Upper lobe of right lung (tissue), 1 donor: ENCODE measurements around the gene CDKN2AIP. TPM values are rescaled to one million over a fixed set of nuclear protein-coding genes. Genes with fewer than 3 reads are reported as not detected.
"Not testable (repeated sequence)": the region's sequence is repeated elsewhere in the genome, so short reads cannot be mapped to it uniquely, and the experiment has no call there.

Source experiments
- ATAC-seq: fragments of 200-7000 bp; cut with Tn5 transposase; one replicate; pipeline ENCODE4 v1.9.1; 2020; ENCODE audit warnings: mild to moderate bottlenecking, moderate library complexity
- DNase-seq: peaks from one replicate; pipeline ENCODE4 v3.0.0-alpha.2; 2020
- H3K27ac ChIP-seq: fragments of 200-600 bp; one replicate; pipeline ENCODE4 v1.8.0; 2022
- H3K27me3 ChIP-seq: fragments of 200-600 bp; one replicate; pipeline ENCODE4 v1.8.0; 2022; ENCODE audit warnings: mild to moderate bottlenecking
- H3K36me3 ChIP-seq: fragments of 200-600 bp; one replicate; pipeline ENCODE4 v1.8.0; 2022
- H3K4me1 ChIP-seq: fragments of 200-600 bp; one replicate; pipeline ENCODE4 v1.8.0; 2022
- H3K4me3 ChIP-seq: fragments of 200-600 bp; one replicate; pipeline ENCODE4 v1.8.0; 2022; ENCODE audit warnings: mild to moderate bottlenecking
- H3K9me3 ChIP-seq: fragments of 200-600 bp; one replicate; pipeline ENCODE4 v1.8.0; 2022
- intact Hi-C: fragments of 100-400 bp; cut with DNase I; formaldehyde crosslinking; loops from one replicate; pipeline ENCODE4 v1.11.0; 2022
- total RNA-seq: library from RNA; stranded (reverse); fragmentation: NEBNext Ultra II Directional; extraction: Animal tissue kit (Norgen Biotek cat#: 25700); gene quantifications from one replicate; pipeline ENCODE4 v1.2.1, GENCODE V29; 2021
- TF ChIP-seq, protein P1 (sequence below): fragments of 200-600 bp; IDR thresholded peaks from one replicate; pipeline ENCODE4 v1.8.0; 2022; ENCODE audit warnings: antibody characterized with exemption
- donor health status: DM: no; HTN: yes; CAD: no; lungs with severe emphysema.

CDKN2AIP gene
- total RNA-seq, 1 donor from 2014 or later: 16.7 TPM

DNA sequence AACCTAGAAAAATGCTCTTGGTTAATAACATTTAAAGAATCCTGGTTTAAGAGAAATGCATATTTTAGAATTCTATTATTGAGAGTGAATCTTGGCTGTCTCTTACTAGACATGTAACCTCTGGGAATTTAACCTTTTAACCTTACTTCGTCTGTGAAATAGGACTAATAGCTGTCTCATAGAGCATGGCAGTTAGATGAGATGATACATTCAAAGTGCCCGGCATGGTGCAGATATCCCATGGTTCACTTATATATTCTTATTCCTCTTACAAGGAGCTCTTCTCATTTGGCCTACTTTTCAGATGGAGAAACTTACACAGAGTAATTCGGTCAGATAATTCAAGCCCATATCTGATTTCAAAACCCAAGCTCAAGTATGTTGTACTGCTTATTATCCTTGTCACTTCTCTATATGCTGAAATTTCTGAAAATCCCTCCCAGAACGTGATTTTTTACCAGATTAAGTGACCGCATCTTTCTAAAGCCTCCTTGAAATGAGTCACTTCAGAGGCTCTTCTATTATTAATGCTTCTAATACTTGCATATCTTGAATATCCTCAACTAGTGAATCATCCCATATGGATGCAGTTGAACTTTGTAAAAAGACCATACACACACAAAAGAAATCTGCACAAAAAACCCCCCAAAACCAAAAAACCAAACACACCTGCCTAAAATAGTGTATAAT is 4.9 kb downstream of the CDKN2AIP start:
- Histone ChIP-seq H3K4me1 (peaks cover 39% of the 10 kb centered on the region), H3K9me3 (no peaks in the 10 kb centered on the region), H3K27me3 (no peaks in the 10 kb centered on the region), H3K4me3 (no peak overlapping the region), H3K36me3 (peaks cover 72% of the 10 kb centered on the region), H3K27ac (no peak overlapping the region)
- DNase-seq (no peak), ATAC-seq (no peak)
- intact Hi-C loops: no loop called here
- TF ChIP-seq, protein P1, sequence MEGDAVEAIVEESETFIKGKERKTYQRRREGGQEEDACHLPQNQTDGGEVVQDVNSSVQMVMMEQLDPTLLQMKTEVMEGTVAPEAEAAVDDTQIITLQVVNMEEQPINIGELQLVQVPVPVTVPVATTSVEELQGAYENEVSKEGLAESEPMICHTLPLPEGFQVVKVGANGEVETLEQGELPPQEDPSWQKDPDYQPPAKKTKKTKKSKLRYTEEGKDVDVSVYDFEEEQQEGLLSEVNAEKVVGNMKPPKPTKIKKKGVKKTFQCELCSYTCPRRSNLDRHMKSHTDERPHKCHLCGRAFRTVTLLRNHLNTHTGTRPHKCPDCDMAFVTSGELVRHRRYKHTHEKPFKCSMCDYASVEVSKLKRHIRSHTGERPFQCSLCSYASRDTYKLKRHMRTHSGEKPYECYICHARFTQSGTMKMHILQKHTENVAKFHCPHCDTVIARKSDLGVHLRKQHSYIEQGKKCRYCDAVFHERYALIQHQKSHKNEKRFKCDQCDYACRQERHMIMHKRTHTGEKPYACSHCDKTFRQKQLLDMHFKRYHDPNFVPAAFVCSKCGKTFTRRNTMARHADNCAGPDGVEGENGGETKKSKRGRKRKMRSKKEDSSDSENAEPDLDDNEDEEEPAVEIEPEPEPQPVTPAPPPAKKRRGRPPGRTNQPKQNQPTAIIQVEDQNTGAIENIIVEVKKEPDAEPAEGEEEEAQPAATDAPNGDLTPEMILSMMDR: no peak

DNA sequence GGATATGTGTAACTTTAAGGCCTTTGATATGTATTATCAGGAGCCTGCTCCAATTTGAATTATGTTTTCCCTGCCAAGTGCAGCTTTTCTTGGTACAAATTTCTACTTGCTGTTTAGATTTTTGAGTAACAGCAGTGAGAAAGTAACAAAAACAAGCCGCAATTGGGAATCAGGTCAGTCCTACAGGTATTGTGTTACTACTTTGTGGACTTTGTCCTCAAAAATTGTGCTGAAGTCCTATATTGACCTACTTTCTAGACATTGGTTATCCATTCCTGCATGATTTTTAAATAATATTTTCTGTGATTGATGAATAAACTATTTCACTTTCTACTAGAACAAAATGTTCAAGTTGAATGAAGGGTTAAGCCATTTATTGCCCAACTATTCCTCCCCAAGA is 5.7 kb downstream of the CDKN2AIP start:
- ATAC-seq: no peak
- intact Hi-C loops: no loop called here
- Histone ChIP-seq H3K36me3 (peaks cover 72% of the 10 kb centered on the region), H3K4me3 (no peak overlapping the region), H3K4me1 (peaks cover 39% of the 10 kb centered on the region), H3K27me3 (no peaks in the 10 kb centered on the region), H3K9me3 (no peaks in the 10 kb centered on the region), H3K27ac (no peak overlapping the region)
- TF ChIP-seq, protein P1: no peak
- no peak for DNase-seq

DNA sequence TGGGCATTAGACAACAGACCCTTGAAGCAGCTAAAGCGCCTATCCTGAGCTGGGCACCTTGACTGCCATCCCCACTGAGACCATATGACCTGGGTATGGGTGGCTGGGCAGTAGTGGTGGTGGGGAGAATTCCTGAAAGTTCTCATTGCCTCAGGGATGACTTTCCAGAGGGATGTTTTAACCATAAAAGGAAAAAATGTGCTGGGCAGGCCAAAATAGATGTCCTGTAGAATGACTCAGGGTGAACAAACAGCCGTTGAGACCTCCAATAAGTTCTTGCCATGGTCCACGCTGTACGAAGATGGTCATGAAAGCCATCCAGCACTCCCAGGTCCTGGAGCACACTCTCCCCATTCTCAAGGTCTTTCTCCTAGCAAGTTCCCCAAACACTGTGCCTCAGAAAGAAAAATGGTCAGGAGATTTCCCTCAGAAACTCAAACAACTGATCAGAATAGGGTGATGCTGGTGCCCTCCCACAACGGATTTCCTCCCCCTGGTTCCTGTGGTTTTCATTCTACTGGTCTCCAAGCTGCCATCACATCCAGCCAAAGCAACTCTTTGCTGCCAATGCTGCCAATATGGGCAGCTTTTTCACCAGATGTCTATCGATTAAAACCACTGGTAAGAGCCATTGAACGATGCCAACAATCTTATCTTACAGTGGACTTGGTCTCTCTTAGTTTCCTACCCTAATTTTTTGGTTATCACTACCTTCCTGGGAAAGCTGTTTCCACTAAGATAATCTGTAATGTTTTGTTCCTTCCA is 11.2 kb downstream of the CDKN2AIP start:
- Histone ChIP-seq H3K4me1 (no peaks in the 10 kb centered on the region), H3K9me3 (no peaks in the 10 kb centered on the region), H3K27me3 (no peaks in the 10 kb centered on the region), H3K36me3 (peaks cover 23% of the 10 kb centered on the region), H3K27ac (no peak overlapping the region), H3K4me3 (no peak overlapping the region)
- TF ChIP-seq, protein P1: no peak
- no peak for DNase-seq
- ATAC-seq: no peak
- intact Hi-C loops: no loop called here

DNA sequence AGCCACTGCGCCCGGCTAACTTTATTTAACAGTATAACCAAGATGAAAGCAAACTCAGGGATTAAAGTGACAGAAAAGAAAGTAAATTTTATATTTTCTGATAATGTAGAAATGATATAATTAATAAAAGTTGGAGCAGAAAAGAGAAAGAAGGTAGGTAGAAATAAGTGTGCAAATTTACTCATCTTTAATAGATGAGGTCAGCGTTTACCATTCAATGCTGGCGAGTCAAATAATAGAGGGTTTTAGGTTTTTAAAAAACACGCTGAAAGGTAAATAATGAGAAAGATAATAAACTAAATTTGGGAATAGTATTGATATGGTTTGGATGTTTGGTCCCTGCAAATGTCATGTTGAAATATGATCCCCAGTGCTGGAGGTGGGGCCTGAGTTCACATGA is 13.6 kb downstream of the CDKN2AIP start:
- Histone ChIP-seq H3K9me3 (no peaks in the 10 kb centered on the region), H3K27ac (no peak overlapping the region), H3K27me3 (no peaks in the 10 kb centered on the region), H3K36me3 (peaks cover 9% of the 10 kb centered on the region), H3K4me3 (no peak overlapping the region), H3K4me1 (no peaks in the 10 kb centered on the region)
- TF ChIP-seq, protein P1: no peak
- intact Hi-C loops: no loop called here
- no peak for DNase-seq
- no peak for ATAC-seq

DNA sequence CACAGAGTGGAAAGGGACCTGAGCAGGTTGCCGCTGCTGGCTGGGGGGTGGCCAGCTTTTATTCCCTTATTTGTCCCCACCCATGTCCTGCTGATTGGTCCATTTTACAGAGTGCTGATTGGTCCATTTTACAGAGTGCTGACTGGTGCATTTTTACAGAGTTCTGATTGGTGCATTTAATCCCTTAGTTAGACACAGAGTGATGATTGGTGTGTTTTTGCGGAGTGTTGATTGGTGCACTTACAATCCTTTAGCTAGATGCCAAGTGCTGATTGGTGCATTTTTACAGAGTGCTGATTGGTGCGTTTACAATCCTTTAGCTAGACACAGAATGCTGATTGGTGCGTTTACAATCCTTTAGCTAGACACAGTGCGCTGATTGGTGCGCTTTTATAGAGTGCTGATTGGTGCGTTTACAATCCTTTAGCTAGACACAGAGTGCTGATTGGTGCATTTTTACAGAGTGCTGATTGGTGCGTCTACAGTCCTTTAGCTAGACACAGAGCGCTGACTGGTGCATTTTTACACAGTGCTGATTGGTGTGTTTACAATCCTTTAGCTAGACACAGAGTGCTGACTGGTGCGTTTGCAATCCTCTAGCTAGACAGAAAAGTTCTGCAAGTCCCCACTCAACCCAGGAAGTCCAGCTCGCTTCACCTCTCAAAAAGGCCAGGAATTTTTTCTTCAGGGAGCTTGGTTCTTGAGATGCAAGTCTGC is 19.6 kb downstream of the CDKN2AIP start:
- intact Hi-C loops, H3K4me3 ChIP-seq, H3K27me3 ChIP-seq, H3K27ac ChIP-seq, ATAC-seq, H3K4me1 ChIP-seq, H3K9me3 ChIP-seq, H3K36me3 ChIP-seq, DNase-seq: not testable (repeated sequence)

DNA sequence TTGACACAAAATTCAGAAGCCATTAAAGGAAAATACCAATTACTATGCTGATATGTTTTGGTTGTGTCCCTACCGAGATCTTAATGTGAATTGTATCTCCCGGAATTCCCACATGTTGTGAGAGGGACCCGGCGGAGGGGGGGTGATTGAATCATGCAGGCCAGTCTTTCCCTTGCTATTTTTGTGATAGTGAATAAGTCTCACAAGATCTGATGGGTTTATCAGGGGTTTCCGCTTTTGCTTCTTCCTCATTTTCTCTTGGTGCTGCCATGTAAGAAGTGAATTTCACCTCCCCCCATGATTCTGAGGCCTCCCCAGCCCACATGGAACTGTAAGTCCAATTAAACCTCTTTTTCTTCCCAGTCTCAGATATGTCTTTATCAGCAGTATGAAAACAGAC is 21.4 kb downstream of the CDKN2AIP start:
- ATAC-seq, H3K4me3 ChIP-seq, H3K4me1 ChIP-seq, H3K27me3 ChIP-seq, H3K27ac ChIP-seq, DNase-seq, H3K36me3 ChIP-seq, intact Hi-C loops, H3K9me3 ChIP-seq: not testable (repeated sequence)
